Measurements from ENCODE around the gene HERC2. TPM values are rescaled to one million over a fixed set of nuclear protein-coding genes. Genes with fewer than 3 reads are reported as not detected.
A peak's percentile ranks its signal among the peaks of the same experiment; 100 is the strongest.

Gene HERC2
- total and polyA plus RNA-seq, 4 donors, result 21.7 to 70.8 (median 47.5) TPM

DNA sequence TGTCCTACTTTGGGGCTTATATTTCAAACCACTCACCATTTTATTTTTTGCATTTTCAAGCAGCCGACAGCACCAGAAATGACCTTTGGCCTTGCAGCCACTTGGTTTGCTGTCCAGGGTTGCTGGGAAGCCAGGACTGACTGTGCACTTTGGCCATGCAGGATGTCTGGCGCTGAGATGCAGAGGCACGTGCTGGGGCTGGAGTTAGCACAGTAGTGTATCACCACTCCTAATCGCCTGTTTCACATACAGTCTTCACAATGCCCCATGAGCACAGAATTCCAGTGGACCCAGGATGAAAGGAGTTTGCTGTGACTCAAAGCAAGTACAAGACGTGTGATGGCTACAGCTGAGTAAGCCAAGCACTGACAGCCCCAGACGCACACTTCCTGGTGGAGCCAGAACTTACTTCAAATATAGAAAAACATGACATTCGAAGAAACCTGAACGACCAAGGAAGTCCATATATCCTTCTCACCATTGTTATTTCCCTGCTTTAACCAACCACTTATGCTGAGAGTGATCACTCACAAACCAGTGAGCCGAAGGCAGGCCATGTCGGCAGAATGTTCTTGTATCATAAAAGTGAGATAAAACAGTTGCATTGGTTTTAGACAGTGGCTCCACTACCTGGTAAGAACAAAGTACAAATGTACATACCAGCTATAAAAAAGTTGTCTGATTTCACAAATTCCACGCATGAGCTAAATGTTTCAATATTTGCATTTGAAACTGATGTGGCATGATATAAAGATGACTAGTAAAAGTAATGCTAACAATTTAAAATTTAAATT, 238.9 kb downstream of the HERC2 start:
- H3K4me3 ChIP-seq (ENCODE audit: low read length in 2 of 2), result no peak overlapping the region
- 68 to 69% methylated on average over 11 of the region's 11 CpGs for WGBS, 2 donors
- H3K4me1 ChIP-seq (ENCODE audit: control insufficient read depth in 1 of 2, insufficient read depth in 2 of 2, low read length in 2 of 2), result no peaks in the 10 kb centered on the region
- H3K27me3 ChIP-seq (ENCODE audit: control insufficient read depth in 1 of 2, insufficient read depth in 2 of 2, low read length in 1 of 2), result no peaks in the 10 kb centered on the region
- DNase-seq, result no peak
- H3K36me3 ChIP-seq (ENCODE audit: control insufficient read depth in 1 of 2, insufficient read depth in 2 of 2, low read length in 1 of 2), result peaks cover 0 to 2% of the 10 kb centered on the region in 2 donors
- H3K9me3 ChIP-seq (ENCODE audit: control insufficient read depth, low read length), result no peaks in the 10 kb centered on the region
- ATAC-seq (ENCODE audit: low FRiP score), result no peak
- intact Hi-C loops (cut with DNase I), result no loop called here
- H3K27ac ChIP-seq (ENCODE audit: low read depth in 1 of 2, low read length in 2 of 2), result no peak overlapping the region

DNA sequence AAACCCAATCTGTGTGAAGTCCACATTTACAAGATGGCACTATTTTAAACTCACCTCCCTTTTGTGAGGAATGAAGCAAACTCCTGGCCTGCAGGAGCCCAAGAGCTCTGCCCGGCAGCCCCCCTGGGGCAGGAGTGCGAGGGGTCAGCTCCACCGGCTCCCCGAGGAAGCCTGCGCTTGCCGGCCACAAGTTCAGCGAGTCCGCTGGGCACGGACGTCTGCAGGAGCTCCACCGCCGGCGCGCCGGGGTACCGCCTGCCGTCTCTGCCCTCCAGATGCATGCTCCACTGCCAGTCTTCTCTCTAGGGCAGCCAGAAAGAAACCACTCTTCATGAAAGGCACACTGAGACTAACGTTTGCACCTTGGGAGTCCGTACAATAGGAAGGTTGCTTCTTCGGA, 240.4 kb downstream of the HERC2 start:
- Histone ChIP-seq H3K4me1 (ENCODE audit: control insufficient read depth in 1 of 2, insufficient read depth in 2 of 2, low read length in 2 of 2) (no peaks in the 10 kb centered on the region), H3K27ac (ENCODE audit: low read depth in 1 of 2, low read length in 2 of 2) (no peak overlapping the region), H3K36me3 (ENCODE audit: control insufficient read depth in 1 of 2, insufficient read depth in 2 of 2, low read length in 1 of 2) (peaks cover 0 to 2% of the 10 kb centered on the region in 2 donors), H3K4me3 (ENCODE audit: low read length in 2 of 2) (no peak overlapping the region), H3K27me3 (ENCODE audit: control insufficient read depth in 1 of 2, insufficient read depth in 2 of 2, low read length in 1 of 2) (no peaks in the 10 kb centered on the region), H3K9me3 (ENCODE audit: control insufficient read depth, low read length) (no peaks in the 10 kb centered on the region)
- WGBS, 2 donors, result 96 to 98% methylated on average over 17 to 20 of the region's 20 CpGs
- intact Hi-C loops (cut with DNase I), result no loop called here
- ATAC-seq (ENCODE audit: low FRiP score) (no peak), DNase-seq (no peak)

DNA sequence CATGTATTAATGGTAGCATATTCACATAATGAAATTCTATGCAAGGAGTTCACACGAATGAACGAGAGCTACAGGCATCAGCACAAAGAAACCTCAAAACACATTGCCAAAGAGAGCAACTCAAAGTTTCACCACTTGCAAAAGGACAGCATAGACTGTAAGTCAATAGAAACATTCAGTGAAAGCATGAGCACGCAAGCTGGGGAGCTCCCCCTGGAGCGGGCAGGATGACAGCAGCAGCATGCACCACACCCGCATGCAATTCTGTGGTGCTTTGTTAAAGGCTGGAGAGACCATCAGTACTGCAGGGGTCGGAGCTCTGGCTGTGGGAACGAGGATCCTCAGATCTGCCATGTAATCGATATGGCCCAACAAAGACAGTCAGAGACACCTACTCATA, 241.6 kb downstream of the HERC2 start:
- WGBS, 2 donors, result 90 to 95% methylated on average over 8 of the region's 8 CpGs
- H3K27me3 ChIP-seq (ENCODE audit: control insufficient read depth in 1 of 2, insufficient read depth in 2 of 2, low read length in 1 of 2), result no peaks in the 10 kb centered on the region
- H3K36me3 ChIP-seq (ENCODE audit: control insufficient read depth in 1 of 2, insufficient read depth in 2 of 2, low read length in 1 of 2), result peaks cover 0 to 2% of the 10 kb centered on the region in 2 donors
- no peak for DNase-seq
- no peaks in the 10 kb centered on the region for H3K4me1 ChIP-seq (ENCODE audit: control insufficient read depth in 1 of 2, insufficient read depth in 2 of 2, low read length in 2 of 2)
- H3K4me3 ChIP-seq (ENCODE audit: low read length in 2 of 2), result no peak overlapping the region
- no peak overlapping the region for H3K27ac ChIP-seq (ENCODE audit: low read depth in 1 of 2, low read length in 2 of 2)
- intact Hi-C loops (cut with DNase I), result no loop called here
- no peak for ATAC-seq (ENCODE audit: low FRiP score)
- no peaks in the 10 kb centered on the region for H3K9me3 ChIP-seq (ENCODE audit: control insufficient read depth, low read length)

DNA sequence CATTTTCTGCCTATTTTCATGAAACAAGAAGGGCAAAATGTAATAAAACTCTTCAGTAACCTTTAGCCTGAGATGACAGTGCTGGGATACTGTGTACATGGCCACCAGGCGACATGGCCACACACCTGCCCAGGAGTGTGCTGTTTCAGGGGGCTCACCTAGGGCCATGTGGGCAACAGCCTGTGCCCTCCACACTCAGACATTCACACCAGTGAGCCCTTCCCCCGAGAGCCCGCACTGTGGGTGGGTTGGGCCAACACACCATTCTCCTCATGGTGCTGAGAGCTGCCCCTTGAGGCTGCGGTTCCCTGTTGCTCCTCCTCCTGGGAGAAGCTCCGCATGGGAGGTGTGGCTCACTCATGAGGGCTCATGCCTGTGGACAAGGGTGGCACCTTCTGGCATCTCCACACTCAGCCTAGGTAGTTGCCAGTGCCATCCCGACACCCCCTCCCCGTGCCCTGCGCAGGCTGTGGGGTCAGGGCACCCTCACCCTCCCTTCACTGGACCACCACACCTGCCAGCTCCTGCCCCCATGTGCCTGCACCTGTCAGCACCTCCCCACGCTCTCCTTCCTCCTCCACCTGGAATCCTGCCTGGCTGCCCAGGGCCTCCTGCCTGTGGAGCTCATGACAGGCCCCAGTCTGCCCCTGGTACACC, 242.5 kb downstream of the HERC2 start:
- H3K27me3 ChIP-seq (ENCODE audit: control insufficient read depth in 1 of 2, insufficient read depth in 2 of 2, low read length in 1 of 2), result no peaks in the 10 kb centered on the region
- no peaks in the 10 kb centered on the region for H3K9me3 ChIP-seq (ENCODE audit: control insufficient read depth, low read length)
- peak; percentile 52 for ATAC-seq (ENCODE audit: low FRiP score)
- no peak overlapping the region for H3K4me3 ChIP-seq (ENCODE audit: low read length in 2 of 2)
- no peak for DNase-seq
- 85 to 90% methylated on average over 9 of the region's 9 CpGs for WGBS, 2 donors
- no peaks in the 10 kb centered on the region for H3K4me1 ChIP-seq (ENCODE audit: control insufficient read depth in 1 of 2, insufficient read depth in 2 of 2, low read length in 2 of 2)
- H3K27ac ChIP-seq (ENCODE audit: low read depth in 1 of 2, low read length in 2 of 2), result no peak overlapping the region
- intact Hi-C loops (cut with DNase I), result no loop called here
- H3K36me3 ChIP-seq (ENCODE audit: control insufficient read depth in 1 of 2, insufficient read depth in 2 of 2, low read length in 1 of 2), result peaks cover 0 to 2% of the 10 kb centered on the region in 2 donors

DNA sequence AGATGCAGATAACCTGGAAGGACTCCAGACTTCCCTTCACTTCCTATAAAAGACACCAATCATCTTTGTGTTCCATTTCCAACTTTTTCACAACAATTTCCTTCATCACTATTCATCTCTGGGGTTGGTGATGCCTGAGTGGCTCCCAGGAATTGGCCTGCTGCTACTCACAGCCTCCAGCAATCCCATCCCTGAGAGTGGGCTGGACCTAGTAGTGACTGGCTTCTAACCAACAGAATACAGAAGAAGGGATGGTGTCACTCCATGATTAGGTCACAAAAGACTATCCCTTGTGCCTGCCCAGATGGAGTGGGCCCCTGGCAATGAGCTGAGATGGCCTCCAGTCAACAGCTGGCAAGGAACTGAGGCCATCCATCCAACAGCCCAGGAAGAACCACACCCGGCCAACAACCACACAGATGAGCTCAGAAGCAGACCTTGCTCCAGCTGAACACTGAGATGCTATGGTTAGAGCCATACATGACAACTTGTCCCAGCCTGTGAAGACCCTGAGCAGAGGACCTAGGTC, 243.7 kb downstream of the HERC2 start:
- intact Hi-C loops (cut with DNase I), result no loop called here
- no peak for DNase-seq
- H3K27me3 ChIP-seq (ENCODE audit: control insufficient read depth in 1 of 2, insufficient read depth in 2 of 2, low read length in 1 of 2), result no peaks in the 10 kb centered on the region
- H3K4me1 ChIP-seq (ENCODE audit: control insufficient read depth in 1 of 2, insufficient read depth in 2 of 2, low read length in 2 of 2), result no peaks in the 10 kb centered on the region
- no peak overlapping the region for H3K4me3 ChIP-seq (ENCODE audit: low read length in 2 of 2)
- no peaks in the 10 kb centered on the region for H3K9me3 ChIP-seq (ENCODE audit: control insufficient read depth, low read length)
- no peak for ATAC-seq (ENCODE audit: low FRiP score)
- H3K36me3 ChIP-seq (ENCODE audit: control insufficient read depth in 1 of 2, insufficient read depth in 2 of 2, low read length in 1 of 2), result peaks cover 0 to 2% of the 10 kb centered on the region in 2 donors
- H3K27ac ChIP-seq (ENCODE audit: low read depth in 1 of 2, low read length in 2 of 2), result no peak overlapping the region
- WGBS, 2 donors, result 5 to 15% methylated on average over 1 of the region's 1 CpG

DNA sequence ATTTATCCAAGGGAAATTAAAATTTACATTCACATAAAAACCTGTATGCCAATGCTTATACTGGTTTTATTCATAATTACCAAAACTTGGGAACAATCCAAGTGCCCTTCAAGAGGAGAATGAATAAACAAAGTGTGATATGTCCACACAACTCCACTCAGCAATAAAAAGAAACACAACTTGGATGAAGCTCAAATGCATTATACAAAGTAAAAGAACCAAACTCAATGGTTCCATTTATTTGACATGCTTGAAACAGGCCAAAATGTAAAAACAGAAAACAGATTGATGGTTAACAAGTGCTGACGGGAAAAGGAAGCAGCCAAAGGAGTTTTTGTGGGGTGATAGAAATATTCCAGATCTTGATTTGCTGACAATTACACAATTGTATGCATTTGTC, 246.4 kb downstream of the HERC2 start:
- intact Hi-C loops (cut with DNase I), result no loop called here
- DNase-seq (no peak), ATAC-seq (ENCODE audit: low FRiP score) (no peak)
- H3K4me1 ChIP-seq (ENCODE audit: control insufficient read depth in 1 of 2, insufficient read depth in 2 of 2, low read length in 2 of 2), result no peaks in the 10 kb centered on the region
- H3K4me3 ChIP-seq (ENCODE audit: low read length in 2 of 2), result no peak overlapping the region
- H3K9me3 ChIP-seq (ENCODE audit: control insufficient read depth, low read length), result no peaks in the 10 kb centered on the region
- WGBS, 2 donors, result 85 to 88% methylated on average over 1 of the region's 1 CpG
- no peaks in the 10 kb centered on the region for H3K27me3 ChIP-seq (ENCODE audit: control insufficient read depth in 1 of 2, insufficient read depth in 2 of 2, low read length in 1 of 2)
- peaks cover 0 to 2% of the 10 kb centered on the region in 2 donors for H3K36me3 ChIP-seq (ENCODE audit: control insufficient read depth in 1 of 2, insufficient read depth in 2 of 2, low read length in 1 of 2)
- no peak overlapping the region for H3K27ac ChIP-seq (ENCODE audit: low read depth in 1 of 2, low read length in 2 of 2)

DNA sequence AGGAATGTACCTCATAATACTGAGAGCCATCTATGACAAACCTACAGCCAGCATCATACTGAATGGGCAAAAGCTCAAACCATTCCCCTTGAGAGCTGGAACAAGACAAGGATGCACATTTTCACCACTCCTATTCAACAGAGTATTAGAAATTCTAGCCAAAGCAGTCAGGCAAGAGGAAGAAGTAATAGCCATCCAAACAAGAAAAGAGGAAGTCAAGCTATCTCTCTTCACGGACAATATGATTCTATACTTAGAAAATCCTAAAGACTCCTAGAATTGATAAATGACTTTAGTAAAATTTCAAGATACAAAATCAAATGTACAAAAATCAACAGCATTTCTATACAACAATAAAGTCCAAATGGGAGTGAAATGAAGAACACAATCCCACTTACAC, 253.0 kb downstream of the HERC2 start:
- no peaks in the 10 kb centered on the region for H3K4me1 ChIP-seq (ENCODE audit: control insufficient read depth in 1 of 2, insufficient read depth in 2 of 2, low read length in 2 of 2)
- ATAC-seq (ENCODE audit: low FRiP score), result no peak
- intact Hi-C loops (cut with DNase I), result loop anchor here in 1 of 2 donors (10.0 kb wide), 1 partner anchor 56 kb away; no protein-coding TSS in a partner anchor

DNA sequence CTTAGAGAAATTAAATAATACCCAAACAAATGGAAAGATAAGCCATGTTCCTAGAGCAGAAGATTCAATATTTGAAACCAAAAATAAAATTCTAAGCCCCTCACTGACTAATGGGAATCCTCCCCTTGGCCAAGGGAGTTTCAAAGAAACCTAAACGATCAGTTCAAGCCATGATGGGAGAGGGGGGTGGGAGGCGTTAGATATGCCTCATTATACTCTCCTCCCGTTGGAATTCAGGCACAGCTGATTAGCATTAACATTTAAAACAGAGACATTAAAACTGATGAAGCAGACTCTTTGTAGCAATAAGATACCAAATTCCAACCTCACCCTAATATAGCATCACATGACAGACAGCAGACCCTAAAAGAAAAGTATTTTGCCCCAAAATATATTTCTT, 255.7 kb downstream of the HERC2 start:
- H3K36me3 ChIP-seq (ENCODE audit: control insufficient read depth in 1 of 2, insufficient read depth in 2 of 2, low read length in 1 of 2), result no peaks in the 10 kb centered on the region
- no peak for ATAC-seq (ENCODE audit: low FRiP score)
- no peaks in the 10 kb centered on the region for H3K4me1 ChIP-seq (ENCODE audit: control insufficient read depth in 1 of 2, insufficient read depth in 2 of 2, low read length in 2 of 2)
- no peak overlapping the region for H3K4me3 ChIP-seq (ENCODE audit: low read length in 2 of 2)
- no peaks in the 10 kb centered on the region for H3K9me3 ChIP-seq (ENCODE audit: control insufficient read depth, low read length)
- intact Hi-C loops (cut with DNase I), result loop anchor here in 1 of 2 donors (10.0 kb wide), 1 partner anchor 59 kb away; no protein-coding TSS in a partner anchor
- WGBS, 2 donors, result 67 to 74% methylated on average over 3 of the region's 3 CpGs
- no peak overlapping the region for H3K27ac ChIP-seq (ENCODE audit: low read depth in 1 of 2, low read length in 2 of 2)
- DNase-seq, result no peak
- H3K27me3 ChIP-seq (ENCODE audit: control insufficient read depth in 1 of 2, insufficient read depth in 2 of 2, low read length in 1 of 2), result no peaks in the 10 kb centered on the region

More for the DNA sequence above, 253.0 kb downstream of the HERC2 start:
- 58 to 68% methylated on average over 1 of the region's 1 CpG for WGBS, 2 donors
- DNase-seq, result no peak
- Histone ChIP-seq H3K27me3 (ENCODE audit: control insufficient read depth in 1 of 2, insufficient read depth in 2 of 2, low read length in 1 of 2) (no peaks in the 10 kb centered on the region), H3K4me3 (ENCODE audit: low read length in 2 of 2) (no peak overlapping the region), H3K36me3 (ENCODE audit: control insufficient read depth in 1 of 2, insufficient read depth in 2 of 2, low read length in 1 of 2) (no peaks in the 10 kb centered on the region), H3K9me3 (ENCODE audit: control insufficient read depth, low read length) (no peaks in the 10 kb centered on the region), H3K27ac (ENCODE audit: low read depth in 1 of 2, low read length in 2 of 2) (no peak overlapping the region)

Measured in aorta (tissue), 5 donors.